ENCODE results near the gene EPS8. TPM values are rescaled to one million over a fixed set of nuclear protein-coding genes. Genes with fewer than 3 reads are reported as not detected.

EPS8 gene
- total RNA-seq, 1 experiment from 2014 or later, result 85.3 TPM

DNA sequence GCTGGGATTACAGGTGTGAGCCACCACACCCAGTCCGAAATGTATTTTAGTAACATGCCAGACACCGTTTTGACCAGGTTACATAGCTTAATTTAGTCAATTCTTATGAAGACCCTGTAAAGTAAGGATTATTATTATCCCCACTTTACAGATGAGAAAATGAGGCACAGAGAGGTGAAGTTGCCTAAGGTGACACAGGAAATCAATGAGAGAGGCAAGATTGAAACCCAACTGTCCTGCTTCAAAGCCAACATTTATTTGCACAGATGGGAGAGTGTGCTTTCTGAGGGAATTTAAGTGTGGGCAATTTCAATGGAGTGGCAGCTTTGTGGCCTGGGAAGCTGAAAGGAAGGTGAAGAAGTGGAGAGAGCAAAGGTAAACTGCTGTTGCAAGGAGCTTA lies 19.1 kb upstream of the EPS8 start:
- Mint-ChIP-seq H3K4me1 (ENCODE audit: insufficient read depth, unreplicated experiment) (no peaks in the 10 kb centered on the region), H3K36me3 (ENCODE audit: insufficient read depth, unreplicated experiment) (no peaks in the 10 kb centered on the region), H3K27ac (ENCODE audit: low read depth, unreplicated experiment) (no peak overlapping the region), H3K9me3 (ENCODE audit: unreplicated experiment) (no peaks in the 10 kb centered on the region), H3K27me3 (ENCODE audit: insufficient read depth, unreplicated experiment) (no peaks in the 10 kb centered on the region), H3K4me3 (ENCODE audit: unreplicated experiment) (no peak overlapping the region)
- no peak for DNase-seq (ENCODE audit: unreplicated experiment)
- TF ChIP-seq, protein P1, sequence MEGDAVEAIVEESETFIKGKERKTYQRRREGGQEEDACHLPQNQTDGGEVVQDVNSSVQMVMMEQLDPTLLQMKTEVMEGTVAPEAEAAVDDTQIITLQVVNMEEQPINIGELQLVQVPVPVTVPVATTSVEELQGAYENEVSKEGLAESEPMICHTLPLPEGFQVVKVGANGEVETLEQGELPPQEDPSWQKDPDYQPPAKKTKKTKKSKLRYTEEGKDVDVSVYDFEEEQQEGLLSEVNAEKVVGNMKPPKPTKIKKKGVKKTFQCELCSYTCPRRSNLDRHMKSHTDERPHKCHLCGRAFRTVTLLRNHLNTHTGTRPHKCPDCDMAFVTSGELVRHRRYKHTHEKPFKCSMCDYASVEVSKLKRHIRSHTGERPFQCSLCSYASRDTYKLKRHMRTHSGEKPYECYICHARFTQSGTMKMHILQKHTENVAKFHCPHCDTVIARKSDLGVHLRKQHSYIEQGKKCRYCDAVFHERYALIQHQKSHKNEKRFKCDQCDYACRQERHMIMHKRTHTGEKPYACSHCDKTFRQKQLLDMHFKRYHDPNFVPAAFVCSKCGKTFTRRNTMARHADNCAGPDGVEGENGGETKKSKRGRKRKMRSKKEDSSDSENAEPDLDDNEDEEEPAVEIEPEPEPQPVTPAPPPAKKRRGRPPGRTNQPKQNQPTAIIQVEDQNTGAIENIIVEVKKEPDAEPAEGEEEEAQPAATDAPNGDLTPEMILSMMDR (IDR thresholded peaks at IDR 0.05; ENCODE audit: unreplicated experiment), result no peak
- intact Hi-C loops (cut with micrococcal nuclease), result no loop called here
- ChIA-PET POLR2A (interaction anchor here (0.6 to 2.8 kb wide), 3 partner anchors 12 to 356 kb away, joined by 3 to 12 read pairs (median 3); partner anchors contain the start of gene EPS8), CTCF (interaction anchor here (0.7 to 1.3 kb wide), 3 partner anchors 11 to 19 kb away, joined by 3 to 5 read pairs (median 4); partner anchors contain the start of gene EPS8)
- BruUV-seq (replicated peaks), result no TSS peak

DNA sequence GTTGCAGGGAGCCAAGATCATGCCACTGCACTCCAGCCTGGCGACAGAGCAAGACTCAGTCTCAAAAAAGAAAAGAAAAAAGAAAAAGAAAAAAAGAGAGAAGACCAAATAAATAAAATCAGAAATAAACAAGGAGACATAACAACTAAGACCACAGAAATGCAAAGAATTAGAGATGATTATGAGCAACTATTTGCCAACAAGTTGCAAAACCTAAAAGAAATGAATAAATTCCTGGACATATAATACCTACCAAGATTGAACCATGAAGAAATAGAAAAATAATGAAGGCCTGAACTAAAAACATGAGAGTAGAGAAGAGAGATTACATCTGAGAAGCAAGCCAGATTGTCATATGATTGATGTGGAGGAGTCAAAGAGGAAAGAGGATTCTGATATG lies 17.6 kb upstream of the EPS8 start:
- no peaks in the 10 kb centered on the region for H3K27me3 Mint-ChIP-seq (ENCODE audit: insufficient read depth, unreplicated experiment)
- H3K9me3 Mint-ChIP-seq (ENCODE audit: unreplicated experiment), result no peaks in the 10 kb centered on the region
- ChIA-PET POLR2A (no interaction called here), CTCF (no interaction called here)
- H3K27ac Mint-ChIP-seq (ENCODE audit: low read depth, unreplicated experiment), result no peak overlapping the region
- peaks cover 10% of the 10 kb centered on the region for H3K4me1 Mint-ChIP-seq (ENCODE audit: insufficient read depth, unreplicated experiment)
- intact Hi-C loops (cut with micrococcal nuclease), result no loop called here
- no peak overlapping the region for H3K4me3 Mint-ChIP-seq (ENCODE audit: unreplicated experiment)
- BruUV-seq (replicated peaks), result no TSS peak
- TF ChIP-seq, protein P1 (IDR thresholded peaks at IDR 0.05; ENCODE audit: unreplicated experiment), result no peak
- H3K36me3 Mint-ChIP-seq (ENCODE audit: insufficient read depth, unreplicated experiment), result no peaks in the 10 kb centered on the region
- no peak for DNase-seq (ENCODE audit: unreplicated experiment)

DNA sequence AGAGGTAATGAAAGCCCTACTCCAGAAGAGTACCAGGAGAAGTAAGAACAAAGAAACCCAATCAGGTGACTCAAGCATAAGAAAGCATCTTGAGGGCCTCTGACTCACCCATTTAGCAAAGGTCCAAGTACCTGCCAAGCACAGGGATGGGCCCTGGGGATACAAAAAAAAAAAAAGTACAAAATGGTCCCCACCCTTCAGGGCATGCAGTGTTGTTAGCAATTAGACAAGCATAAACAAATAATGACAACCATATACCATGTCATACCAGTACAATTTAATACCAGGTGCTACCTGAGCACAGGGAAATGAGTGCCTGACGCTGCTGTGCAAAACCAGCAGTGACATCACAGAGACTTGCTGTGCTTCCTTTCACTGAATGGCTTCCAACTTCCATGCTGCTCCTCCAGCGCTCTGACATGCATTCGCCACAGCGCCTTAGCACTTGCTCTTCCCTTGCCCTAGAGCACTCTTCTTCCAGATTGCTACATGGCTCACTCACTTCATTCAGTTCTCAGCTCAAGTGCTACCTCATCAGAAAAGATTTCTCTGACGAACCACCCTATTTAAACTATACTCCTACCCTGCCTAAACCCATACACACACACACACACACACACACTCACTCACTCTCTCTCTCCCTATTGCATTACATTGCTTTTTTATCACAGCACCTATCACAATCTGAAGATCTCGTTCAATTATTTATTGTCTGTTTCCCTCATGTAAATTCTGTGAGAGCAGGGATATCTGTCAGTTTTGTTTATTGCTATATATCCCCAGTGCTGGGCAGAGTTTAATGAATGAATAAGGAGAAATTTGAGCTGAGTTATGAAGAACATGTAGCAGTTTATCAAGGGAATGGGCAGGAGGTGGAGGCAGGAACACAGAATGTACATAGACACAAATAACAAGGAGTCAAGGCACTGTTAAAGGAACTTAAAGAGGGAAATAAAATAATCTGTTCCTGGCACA lies 12.9 kb upstream of the EPS8 start:
- Mint-ChIP-seq H3K4me1 (ENCODE audit: insufficient read depth, unreplicated experiment) (peaks cover 26% of the 10 kb centered on the region), H3K27me3 (ENCODE audit: insufficient read depth, unreplicated experiment) (no peaks in the 10 kb centered on the region), H3K4me3 (ENCODE audit: unreplicated experiment) (peak overlapping the region; percentile 41), H3K9me3 (ENCODE audit: unreplicated experiment) (no peaks in the 10 kb centered on the region), H3K27ac (ENCODE audit: low read depth, unreplicated experiment) (peak overlapping the region; percentile 63), H3K36me3 (ENCODE audit: insufficient read depth, unreplicated experiment) (no peaks in the 10 kb centered on the region)
- TF ChIP-seq, protein P1 (IDR thresholded peaks at IDR 0.05; ENCODE audit: unreplicated experiment), result no peak
- BruUV-seq (replicated peaks), result no TSS peak
- intact Hi-C loops (cut with micrococcal nuclease), result no loop called here
- ChIA-PET CTCF (interaction anchor here (0.6 to 1.8 kb wide), 9 partner anchors 11 to 710 kb away, joined by 3 to 5 read pairs (median 3); partner anchors contain the start of gene EPS8), POLR2A (interaction anchor here (0.7 to 3.5 kb wide), 15 partner anchors 9 to 468 kb away, joined by 3 to 60 read pairs (median 4); partner anchors contain the start of gene EPS8)
- peak; percentile 83 for DNase-seq (ENCODE audit: unreplicated experiment)

DNA sequence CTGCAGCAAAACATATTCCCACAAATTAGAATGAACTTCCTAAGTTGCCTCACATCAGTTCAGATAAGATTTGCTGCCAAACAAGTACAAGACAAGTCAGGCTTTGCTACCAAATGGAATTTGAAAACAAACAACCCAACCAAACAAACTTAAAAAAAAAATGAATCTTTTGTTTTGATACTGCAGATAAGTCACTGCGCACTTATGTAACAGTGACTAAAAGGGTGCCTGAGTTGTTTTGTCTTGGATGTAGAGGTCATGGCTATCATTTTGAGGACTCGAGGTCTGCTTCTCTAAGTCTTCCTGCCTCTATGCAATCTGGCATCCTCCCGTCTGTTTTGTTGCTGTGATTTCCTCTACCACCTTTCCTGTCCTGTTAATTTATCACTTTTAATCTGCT lies 11.1 kb upstream of the EPS8 start:
- peaks cover 32% of the 10 kb centered on the region for H3K4me1 Mint-ChIP-seq (ENCODE audit: insufficient read depth, unreplicated experiment)

More for the DNA sequence above, 11.1 kb upstream of the EPS8 start:
- Mint-ChIP-seq H3K27ac (ENCODE audit: low read depth, unreplicated experiment) (no peak overlapping the region), H3K9me3 (ENCODE audit: unreplicated experiment) (no peaks in the 10 kb centered on the region), H3K36me3 (ENCODE audit: insufficient read depth, unreplicated experiment) (no peaks in the 10 kb centered on the region), H3K4me3 (ENCODE audit: unreplicated experiment) (no peak overlapping the region), H3K27me3 (ENCODE audit: insufficient read depth, unreplicated experiment) (no peaks in the 10 kb centered on the region)
- no TSS peak for BruUV-seq (replicated peaks)
- TF ChIP-seq, protein P1 (IDR thresholded peaks at IDR 0.05; ENCODE audit: unreplicated experiment), result no peak
- intact Hi-C loops (cut with micrococcal nuclease), result no loop called here
- ChIA-PET POLR2A (interaction anchor here (0.7 to 3.5 kb wide), 3 partner anchors 12 to 85 kb away, joined by 3 to 60 read pairs (median 4); partner anchors contain the start of gene EPS8), CTCF (no interaction called here)
- no peak for DNase-seq (ENCODE audit: unreplicated experiment)

All from MCF 10A (cell line).